ENCODE results near the gene ZG16. TPM values are rescaled to one million over a fixed set of nuclear protein-coding genes. Genes with fewer than 3 reads are reported as not detected.
"Not testable (repeated sequence)": the region's sequence is repeated elsewhere in the genome, so short reads cannot be mapped to it uniquely, and the experiment has no call there.

ZG16 gene
- total RNA-seq (under 1 TPM in 1 of 2 donors, not detected in 1; 0.12 TPM), polyA plus RNA-seq (ENCODE audit: insufficient read depth, low read depth, low replicate concordance) (not detected)
- long read RNA-seq, donor 1: 0 reads
- long read RNA-seq, donor 2: 0 reads

- no peak within 1 kb of the TSS for H3K4me3 ChIP-seq
- H3K27me3 ChIP-seq: no peaks in the 10 kb centered on the region
- intact Hi-C loops (cut with DNase I; ENCODE audit: low total_unique reads): no loop called here
- 79 to 88% methylated on average over 9 to 10 of the region's 10 CpGs for WGBS, 2 donors
- no peak within 1 kb of the TSS for H3K27ac ChIP-seq
- no peaks in the 10 kb centered on the region for H3K4me1 ChIP-seq
- TF ChIP-seq POLR2A (IDR thresholded peaks at IDR 0.05): no peak
- TF ChIP-seq CTCF (IDR thresholded peaks at IDR 0.05): no peak
- H3K9me3 ChIP-seq: no peaks in the 10 kb centered on the region
- H3K36me3 ChIP-seq (ENCODE audit: low read depth, missing control alignments): no peaks in the 10 kb centered on the region
- DNase-seq: no peak
Measured at GRCh38 chr16:29777576-29778350, at the start of gene ZG16. ZG16 (plus strand) TSS chr16:29778256; CDS start chr16:29779267, 1,011 bp downstream.

DNA sequence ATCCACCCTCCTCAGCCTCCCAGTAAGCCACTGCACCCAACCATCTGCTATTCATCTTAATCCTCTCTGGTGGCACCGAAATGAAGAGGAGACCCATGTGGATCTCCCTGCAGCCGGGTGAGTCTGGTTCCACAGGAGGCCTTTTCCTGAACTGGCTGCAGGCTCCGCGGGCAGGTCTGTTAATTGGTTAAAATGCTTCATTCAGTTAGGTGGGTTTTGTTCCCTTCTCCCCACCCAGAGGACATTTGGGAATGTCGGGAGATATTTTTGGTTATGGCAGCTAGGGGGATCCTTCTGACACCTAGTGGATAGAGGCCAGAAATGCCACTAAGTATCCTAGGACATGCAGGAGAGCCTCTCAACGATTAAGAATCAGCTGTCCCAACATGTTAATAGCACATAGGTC, 48.9 kb upstream of the ZG16 start:
- Histone ChIP-seq H3K27me3 (no peaks in the 10 kb centered on the region), H3K4me1 (no peaks in the 10 kb centered on the region), H3K4me3 (no peak overlapping the region), H3K36me3 (ENCODE audit: low read depth, missing control alignments) (no peaks in the 10 kb centered on the region), H3K27ac (no peak overlapping the region), H3K9me3 (no peaks in the 10 kb centered on the region)
- intact Hi-C loops (cut with DNase I; ENCODE audit: low total_unique reads): no loop called here
- TF ChIP-seq POLR2A (IDR thresholded peaks at IDR 0.05) (no peak), CTCF (IDR thresholded peaks at IDR 0.05) (peak; percentile 23 to 52 (median 45))
- no peak for DNase-seq
- WGBS, 2 donors: 36 to 56% methylated on average over 5 to 6 of the region's 6 CpGs

- TF ChIP-seq POLR2A (IDR thresholded peaks at IDR 0.05): no peak
- TF ChIP-seq CTCF (IDR thresholded peaks at IDR 0.05): no peak
- 60 to 61% methylated on average over 7 of the region's 7 CpGs for WGBS, 2 donors
- Histone ChIP-seq H3K27me3 (no peaks in the 10 kb centered on the region), H3K27ac (no peak overlapping the region), H3K4me1 (no peaks in the 10 kb centered on the region), H3K9me3 (no peaks in the 10 kb centered on the region), H3K36me3 (ENCODE audit: low read depth, missing control alignments) (no peaks in the 10 kb centered on the region), H3K4me3 (no peak overlapping the region)
- no peak for DNase-seq
- intact Hi-C loops (cut with DNase I; ENCODE audit: low total_unique reads): no loop called here
Measured at GRCh38 chr16:29730649-29731048, 47.4 kb upstream of the ZG16 start.

DNA sequence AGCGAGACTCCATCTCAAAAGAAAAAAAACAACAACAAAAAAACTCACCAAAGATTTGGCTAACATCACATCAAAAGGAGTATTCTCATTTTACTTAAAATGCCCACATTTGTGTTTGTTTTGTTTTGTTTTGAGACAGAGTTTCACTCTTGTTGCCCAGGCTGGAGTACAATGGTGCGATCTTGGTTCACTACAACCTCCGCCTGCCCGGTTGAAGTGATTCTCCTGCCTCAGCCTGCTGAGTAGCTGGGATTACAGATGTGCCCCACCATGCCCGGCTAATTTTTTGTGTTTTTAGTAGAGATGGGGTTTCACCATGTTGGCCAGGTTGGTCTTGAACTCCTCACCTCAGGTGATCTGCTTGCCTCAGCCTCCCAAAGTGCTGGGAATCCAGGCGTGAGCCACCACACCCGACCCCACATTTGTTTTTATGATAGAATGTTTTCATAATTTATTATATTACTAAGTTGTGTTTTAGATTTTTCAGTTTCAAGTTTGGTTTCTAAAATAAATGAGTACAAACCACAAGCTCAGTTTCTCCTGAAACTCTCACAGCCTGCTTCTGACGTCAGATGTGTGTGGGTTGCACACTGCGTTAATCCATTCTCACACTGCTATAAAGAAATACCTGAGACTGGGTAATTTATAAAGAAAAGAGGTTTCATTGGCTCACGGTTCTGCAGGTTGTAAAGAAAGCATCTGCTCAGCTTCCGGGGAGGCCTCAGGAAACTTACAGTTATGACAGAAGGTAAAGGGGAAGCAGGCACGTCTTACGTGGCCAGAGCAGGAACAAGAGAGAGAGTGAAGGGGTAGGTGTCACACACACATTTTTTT, 46.1 kb upstream of the ZG16 start:
- H3K4me3 ChIP-seq; H3K27me3 ChIP-seq; intact Hi-C loops (cut with DNase I; ENCODE audit: low total_unique reads); H3K36me3 ChIP-seq (ENCODE audit: low read depth, missing control alignments); DNase-seq; H3K27ac ChIP-seq; H3K4me1 ChIP-seq; H3K9me3 ChIP-seq: not testable (repeated sequence)
- WGBS, 2 donors: 87 to 90% methylated on average over 13 of the region's 13 CpGs

GRCh38 chr16:29734786-29735185, 43.3 kb upstream of the ZG16 start:
- H3K27ac ChIP-seq: no peak overlapping the region

More at GRCh38 chr16:29734786-29735185, 43.3 kb upstream of the ZG16 start:
- intact Hi-C loops (cut with DNase I; ENCODE audit: low total_unique reads): no loop called here
- no peaks in the 10 kb centered on the region for H3K4me1 ChIP-seq
- no peaks in the 10 kb centered on the region for H3K36me3 ChIP-seq (ENCODE audit: low read depth, missing control alignments)
- no peaks in the 10 kb centered on the region for H3K27me3 ChIP-seq
- TF ChIP-seq CTCF (IDR thresholded peaks at IDR 0.05): no peak
- TF ChIP-seq POLR2A (IDR thresholded peaks at IDR 0.05): no peak
- 35 to 82% methylated on average over 1 of the region's 1 CpG for WGBS, 2 donors
- no peak overlapping the region for H3K4me3 ChIP-seq
- no peak for DNase-seq
- no peaks in the 10 kb centered on the region for H3K9me3 ChIP-seq
